HCT116 (cell line): Measurements from ENCODE around the gene CDH16. TPM values are rescaled to one million over a fixed set of nuclear protein-coding genes. Genes with fewer than 3 reads are reported as not detected.

Source experiments
- ATAC-seq: fragments of 200-7000 bp; cut with Tn5 transposase; 2 replicates; pipeline ENCODE4 v1.9.1; 2020; ENCODE audit warnings: mild to moderate bottlenecking, moderate library complexity
- BruUV-seq: library from RNA; stranded (reverse); fragments of 400-500 nt; replicated peaks from 2 replicates; lab custom pipeline; 2021; lab: Mats Ljungman, UMichigan
- CTCF ChIA-PET: fragments of 300-600 bp; sonication (Branson Sonifier 250); formaldehyde crosslinking; loops from one replicate; lab custom pipeline; 2021; ENCODE audit warnings: antibody characterized with exemption; lab: Charles Lee
- POLR2A ChIA-PET: fragments of 300-600, 350-600 bp; sonication (Branson Sonifier 250); formaldehyde crosslinking; loops from one replicate; lab custom pipeline; 2021; ENCODE audit warnings: antibody characterized with exemption; lab: Charles Lee
- RAD21 ChIA-PET, 2 experiments: fragments of 300-600 bp; sonication (Branson Sonifier 250); formaldehyde crosslinking; loops; one replicate each; lab custom pipeline; 2023; ENCODE audit warnings: low total read pairs in 2 of 2; ENCODE audit not compliant: uncharacterized antibody in 2 of 2, unreplicated experiment in 2 of 2, low non-redundant PET in 1 of 2; lab: Charles Lee
- DNase-seq: peaks from one replicate; pipeline ENCODE4 v3.0.0-alpha.2; 2010; ENCODE audit warnings: low read depth, low spot score
- H2AFZ ChIP-seq: fragments of 200-600 bp; shearing (Covaris generic), sonication (generic); 2 replicates; pipeline ENCODE4 v1.6.1; 2017; ENCODE audit warnings: low read depth, mixed run types, mixed read lengths, antibody characterized with exemption, low read length; ENCODE audit not compliant: poor library complexity, severe bottlenecking
- H3K27ac ChIP-seq: 2 replicates; pipeline ENCODE4 v1.5.1; 2012; ENCODE audit warnings: low read depth, low read length
- H3K27me3 ChIP-seq: fragments of 200-600 bp; sonication (generic); 2 replicates; pipeline ENCODE4 v1.6.1; 2016; ENCODE audit warnings: mixed run types, low read length, mixed read lengths; ENCODE audit not compliant: insufficient read depth
- H3K36me3 ChIP-seq, 2 experiments: fragments of 200-500 bp in 1 of 2; fragments of 200-600 bp in 1 of 2; sonication (Bioruptor generic) in 1 of 2; sonication (generic) in 1 of 2; 2 replicates each; pipeline versions ENCODE4 v1.5.1 to v1.6.1; 2014 to 2016; ENCODE audit warnings: low read length in 2 of 2, inconsistent platforms in 1 of 2, mixed read lengths in 1 of 2, mixed run types in 1 of 2; ENCODE audit not compliant: insufficient read depth in 2 of 2, control insufficient read depth in 1 of 2
- H3K4me1 ChIP-seq, 2 experiments: fragments of 200-600 bp in 1 of 2; sonication (generic) in 1 of 2; 2 replicates each; pipeline versions ENCODE4 v1.5.1 to v1.6.1; 2012 to 2017; ENCODE audit warnings: low read length in 2 of 2, inconsistent platforms in 1 of 2, mild to moderate bottlenecking in 1 of 2, mixed read lengths in 1 of 2, mixed run types in 1 of 2, moderate library complexity in 1 of 2; ENCODE audit not compliant: insufficient read depth in 2 of 2, control insufficient read depth in 1 of 2
- H3K4me2 ChIP-seq: fragments of 200-600 bp; sonication (generic); 2 replicates; pipeline ENCODE4 v1.6.1; 2017; ENCODE audit warnings: mixed run types, low read length, mixed read lengths
- H3K4me3 ChIP-seq, 2 experiments: fragments of 200-600 bp in 1 of 2; sonication (generic) in 1 of 2; replicated peaks in 1 of 2; 2 replicates each; pipeline ENCODE4 v1.5.1; 2011 to 2016; ENCODE audit warnings: low read length in 2 of 2, control low read depth in 1 of 2, low read depth in 1 of 2, mild to moderate bottlenecking in 1 of 2, mixed read lengths in 1 of 2, mixed run types in 1 of 2
- H3K79me2 ChIP-seq: fragments of 200-600 bp; sonication (generic); 2 replicates; pipeline ENCODE4 v1.6.1; 2017; ENCODE audit warnings: mild to moderate bottlenecking, mixed run types, low read length, moderate library complexity, mixed read lengths; ENCODE audit not compliant: insufficient read depth
- H3K9ac ChIP-seq: fragments of 200-600 bp; sonication (generic); 2 replicates; pipeline ENCODE4 v1.6.1; 2016; ENCODE audit warnings: low read length, mixed read lengths
- H3K9me2 ChIP-seq: fragments of 200-600 bp; sonication (generic), shearing (Covaris generic); 2 replicates; pipeline ENCODE4 v1.6.1; 2017; ENCODE audit warnings: mixed run types, mild to moderate bottlenecking, moderate library complexity; ENCODE audit not compliant: insufficient read depth
- H3K9me3 ChIP-seq, 2 experiments: fragments of 200-500 bp in 1 of 2; fragments of 200-600 bp in 1 of 2; sonication (Bioruptor generic) in 1 of 2; sonication (generic) in 1 of 2; 2 replicates each; pipeline ENCODE4 v1.6.1; 2014 to 2017; ENCODE audit warnings: low read length in 2 of 2, mixed read lengths in 2 of 2, inconsistent platforms in 1 of 2, low read depth in 1 of 2, mild to moderate bottlenecking in 1 of 2, mixed run types in 1 of 2, moderate library complexity in 1 of 2; ENCODE audit not compliant: control insufficient read depth in 1 of 2, insufficient read depth in 1 of 2
- H4K20me1 ChIP-seq: fragments of 200-600 bp; sonication (generic), shearing (Covaris generic); 2 replicates; pipeline ENCODE4 v1.6.1; 2017; ENCODE audit warnings: mixed run types, mild to moderate bottlenecking, moderate library complexity; ENCODE audit not compliant: insufficient read depth
- CEBPB ChIP-seq: IDR thresholded peaks from 2 replicates; pipeline ENCODE4 v1.6.1; 2012; ENCODE audit warnings: low read depth
- ELF1 ChIP-seq: IDR thresholded peaks from 2 replicates; pipeline ENCODE4 v1.6.1; 2012; ENCODE audit warnings: low read depth, borderline replicate concordance
- EZH2 ChIP-seq: fragments of 200-600 bp; sonication (generic); IDR thresholded peaks from 2 replicates; pipeline ENCODE4 v1.6.1; 2017; ENCODE audit warnings: antibody characterized with exemption, mixed run types
- EZH2phosphoT487 ChIP-seq: fragments of 200-600 bp; IDR thresholded peaks from 2 replicates; pipeline ENCODE4 v1.6.1; 2018; ENCODE audit warnings: antibody characterized with exemption, borderline replicate concordance
- FOSL1 ChIP-seq: IDR thresholded peaks from 2 replicates; pipeline ENCODE4 v1.6.1; 2012; ENCODE audit warnings: low read depth
- RAD21 ChIP-seq: IDR thresholded peaks from 2 replicates; pipeline ENCODE4 v1.6.1; 2012; ENCODE audit warnings: low read depth, mild to moderate bottlenecking
- SIN3A ChIP-seq: IDR thresholded peaks from 2 replicates; pipeline ENCODE4 v1.6.1; 2012; ENCODE audit warnings: low read depth
- SP1 ChIP-seq: IDR thresholded peaks from 2 replicates; pipeline ENCODE4 v1.6.1; 2012; ENCODE audit warnings: low read depth
- SRF ChIP-seq: IDR thresholded peaks from 2 replicates; pipeline ENCODE4 v1.6.1; 2012; ENCODE audit warnings: low read depth
- TCF7L2 ChIP-seq: IDR thresholded peaks from 2 replicates; pipeline ENCODE4 v1.7.0; 2011; ENCODE audit warnings: borderline replicate concordance, inconsistent platforms; ENCODE audit not compliant: insufficient read depth, insufficient read length; ENCODE audit errors: extremely low read depth
- ZFX ChIP-seq: fragments of 450-650 bp; IDR thresholded peaks from 2 replicates; pipeline ENCODE4 v1.6.1; 2017
- ZNF274 ChIP-seq: fragments of 200-500 bp; sonication (Bioruptor generic); IDR thresholded peaks from 2 replicates; pipeline ENCODE4 v1.6.1; 2014; ENCODE audit warnings: mild to moderate bottlenecking, low read depth, low read length, inconsistent platforms
- intact Hi-C: fragments of 100-400 bp; cut with micrococcal nuclease; formaldehyde crosslinking; loops from 2 replicates; pipeline ENCODE4 v1.10.0; 2022
- total RNA-seq: library from RNA; stranded (reverse); gene quantifications from one replicate; pipeline ENCODE4 v1.2.1, GENCODE V29; 2021; ENCODE audit not compliant: unreplicated experiment
- TF ChIP-seq, protein P1 (sequence below), 3 experiments: fragments of 200-600 bp in 1 of 3; sonication (generic) in 1 of 3; IDR thresholded peaks in 2 of 3; conservative IDR thresholded peaks in 1 of 3; 2 replicates each; pipeline ENCODE4 v1.5.1; 2012 to 2017; ENCODE audit warnings: low read depth in 2 of 3, low read length in 2 of 3, antibody characterized with exemption in 1 of 3, borderline replicate concordance in 1 of 3, control low read depth in 1 of 3, mild to moderate bottlenecking in 1 of 3, mixed read lengths in 1 of 3, mixed run types in 1 of 3, moderate library complexity in 1 of 3; ENCODE audit not compliant: insufficient read depth in 1 of 3
- TF ChIP-seq, protein P2 (sequence below): IDR thresholded peaks from 2 replicates; pipeline ENCODE4 v1.6.1; 2012
- TF ChIP-seq, protein P3 (sequence below): IDR thresholded peaks from 2 replicates; pipeline ENCODE4 v1.6.1; 2012

The CDH16 gene
- total RNA-seq, 1 experiment from 2014 or later, result not detected

DNA sequence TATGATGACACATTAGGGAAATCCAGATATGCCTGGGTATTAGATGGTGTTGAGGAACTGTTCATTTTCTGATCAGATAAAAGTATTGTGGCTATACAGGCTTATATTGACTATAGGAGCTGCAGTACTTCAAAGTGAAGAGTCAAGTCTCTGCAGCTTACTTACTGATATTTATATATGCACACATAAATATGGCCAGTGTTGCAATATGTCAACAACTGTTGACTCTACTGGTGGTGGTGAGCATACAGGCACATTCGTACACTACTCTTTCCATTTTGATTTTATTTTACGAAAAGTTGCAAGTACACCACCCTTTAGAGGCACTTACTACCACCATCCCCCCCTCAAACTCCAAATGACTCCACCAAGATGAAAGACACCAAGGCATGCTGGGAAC lies 13.0 kb upstream of the CDH16 start (continued):
- TF ChIP-seq, protein P1, sequence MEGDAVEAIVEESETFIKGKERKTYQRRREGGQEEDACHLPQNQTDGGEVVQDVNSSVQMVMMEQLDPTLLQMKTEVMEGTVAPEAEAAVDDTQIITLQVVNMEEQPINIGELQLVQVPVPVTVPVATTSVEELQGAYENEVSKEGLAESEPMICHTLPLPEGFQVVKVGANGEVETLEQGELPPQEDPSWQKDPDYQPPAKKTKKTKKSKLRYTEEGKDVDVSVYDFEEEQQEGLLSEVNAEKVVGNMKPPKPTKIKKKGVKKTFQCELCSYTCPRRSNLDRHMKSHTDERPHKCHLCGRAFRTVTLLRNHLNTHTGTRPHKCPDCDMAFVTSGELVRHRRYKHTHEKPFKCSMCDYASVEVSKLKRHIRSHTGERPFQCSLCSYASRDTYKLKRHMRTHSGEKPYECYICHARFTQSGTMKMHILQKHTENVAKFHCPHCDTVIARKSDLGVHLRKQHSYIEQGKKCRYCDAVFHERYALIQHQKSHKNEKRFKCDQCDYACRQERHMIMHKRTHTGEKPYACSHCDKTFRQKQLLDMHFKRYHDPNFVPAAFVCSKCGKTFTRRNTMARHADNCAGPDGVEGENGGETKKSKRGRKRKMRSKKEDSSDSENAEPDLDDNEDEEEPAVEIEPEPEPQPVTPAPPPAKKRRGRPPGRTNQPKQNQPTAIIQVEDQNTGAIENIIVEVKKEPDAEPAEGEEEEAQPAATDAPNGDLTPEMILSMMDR (IDR thresholded peaks at IDR 0.05 in 2 of 3, conservative IDR thresholded peaks at IDR 0.05 in 1 of 3; ENCODE audit: borderline replicate concordance in 1 of 3, insufficient read depth in 1 of 3, low read depth in 2 of 3, low read length in 2 of 3), result no peak
- TF ChIP-seq ZNF274 (no peak), SP1 (no peak), RAD21 (no peak), EZH2phosphoT487 (no peak)
- TF ChIP-seq, protein P2, sequence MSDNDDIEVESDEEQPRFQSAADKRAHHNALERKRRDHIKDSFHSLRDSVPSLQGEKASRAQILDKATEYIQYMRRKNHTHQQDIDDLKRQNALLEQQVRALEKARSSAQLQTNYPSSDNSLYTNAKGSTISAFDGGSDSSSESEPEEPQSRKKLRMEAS, result no peak

DNA sequence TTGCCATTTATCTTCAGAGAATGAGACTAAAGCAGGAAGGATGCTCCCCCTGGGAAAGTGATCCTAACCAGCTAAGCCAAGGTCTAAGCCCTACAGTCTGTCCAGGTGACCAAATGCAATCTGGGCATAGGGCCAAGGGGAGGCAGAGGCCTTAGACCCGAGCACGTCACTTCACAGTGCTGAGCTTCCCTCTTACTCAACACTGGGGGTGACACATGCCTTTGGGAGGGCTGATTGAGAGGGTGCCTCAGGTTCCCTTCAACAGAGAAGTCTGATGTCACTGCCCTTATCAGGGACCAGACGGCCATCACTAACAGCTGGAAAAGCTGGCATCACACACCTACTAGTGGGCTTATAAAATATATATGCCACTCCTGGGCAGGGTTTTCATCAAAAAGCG lies 11.5 kb upstream of the CDH16 start:
- intact Hi-C loops, result no loop called here
- CTCF ChIA-PET, result no interaction called here

More for the DNA sequence above, 11.5 kb upstream of the CDH16 start:
- Histone ChIP-seq H3K9me3 (no peaks in the 10 kb centered on the region), H3K9ac (no peak overlapping the region), H3K27me3 (no peaks in the 10 kb centered on the region), H3K4me2 (no peak overlapping the region), H3K79me2 (peaks cover 32% of the 10 kb centered on the region), H3K36me3 (peaks cover 0 to 7% of the 10 kb centered on the region in 2 experiments; a peak in 1 of 4 replicates), H3K27ac (no peak overlapping the region), H3K4me1 (peaks cover 18 to 59% of the 10 kb centered on the region in 2 experiments), H3K4me3 (no peak overlapping the region), H2AFZ (no peak overlapping the region), H3K9me2 (no peaks in the 10 kb centered on the region), H4K20me1 (no peaks in the 10 kb centered on the region)
- POLR2A ChIA-PET, result no interaction called here
- TF ChIP-seq ELF1, result no peak
- TF ChIP-seq SRF, result no peak
- no peak for TF ChIP-seq FOSL1
- TF ChIP-seq, protein P3, sequence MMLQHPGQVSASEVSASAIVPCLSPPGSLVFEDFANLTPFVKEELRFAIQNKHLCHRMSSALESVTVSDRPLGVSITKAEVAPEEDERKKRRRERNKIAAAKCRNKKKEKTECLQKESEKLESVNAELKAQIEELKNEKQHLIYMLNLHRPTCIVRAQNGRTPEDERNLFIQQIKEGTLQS, result no peak
- TF ChIP-seq SP1, result no peak
- TF ChIP-seq EZH2, result no peak
- TF ChIP-seq ZNF274, result no peak
- TF ChIP-seq CEBPB, result no peak
- no peak for TF ChIP-seq TCF7L2
- TF ChIP-seq, protein P1 (IDR thresholded peaks at IDR 0.05 in 2 of 3, conservative IDR thresholded peaks at IDR 0.05 in 1 of 3; ENCODE audit: borderline replicate concordance in 1 of 3, insufficient read depth in 1 of 3, low read depth in 2 of 3, low read length in 2 of 3), result no peak
- no peak for TF ChIP-seq SIN3A
- TF ChIP-seq ZFX, result no peak
- DNase-seq (no peak), ATAC-seq (no peak)
- BruUV-seq, result no TSS peak
- RAD21 ChIA-PET, result no interaction called here
